ENCODE measurements around the gene RRP36.
"Not testable (repeated sequence)": the region's sequence is repeated elsewhere in the genome, so short reads cannot be mapped to it uniquely, and the experiment has no call there.

RRP36 gene

DNA sequence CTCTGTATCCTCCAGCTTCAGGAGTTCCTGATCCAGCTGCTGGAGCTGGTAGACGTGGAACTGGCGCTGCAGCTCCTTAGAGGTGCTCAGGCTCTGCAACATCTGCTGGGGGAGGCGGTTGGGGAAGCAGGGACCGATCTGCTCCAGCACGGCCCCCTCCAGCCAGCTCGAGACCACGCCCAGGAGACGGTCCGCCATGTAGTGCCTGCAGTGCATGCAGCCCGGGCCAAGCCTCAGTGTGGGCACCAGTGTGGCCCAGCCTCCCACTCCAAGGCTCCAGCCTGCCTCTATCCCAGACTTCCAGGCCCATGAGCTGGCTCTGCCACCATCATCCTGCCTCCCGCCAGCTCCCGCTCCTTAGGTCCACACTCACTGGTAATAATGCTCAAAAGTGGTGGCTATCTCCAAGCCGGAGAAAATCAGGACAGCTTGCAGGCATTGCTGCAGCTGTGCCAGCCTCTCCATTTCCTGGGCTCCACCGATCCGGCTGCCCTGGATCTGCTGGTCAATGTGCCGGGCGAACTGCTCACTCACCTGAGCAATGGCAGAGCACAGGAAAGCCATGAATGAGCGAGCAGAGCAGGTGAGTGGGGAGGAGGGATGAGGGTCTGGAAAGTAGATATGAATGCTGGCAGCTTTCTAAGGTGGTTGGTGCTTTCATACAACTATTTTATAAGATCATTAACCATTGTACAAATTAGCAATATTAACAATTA, 19.3 kb downstream of the RRP36 start:
- DNase-seq: no peak

DNA sequence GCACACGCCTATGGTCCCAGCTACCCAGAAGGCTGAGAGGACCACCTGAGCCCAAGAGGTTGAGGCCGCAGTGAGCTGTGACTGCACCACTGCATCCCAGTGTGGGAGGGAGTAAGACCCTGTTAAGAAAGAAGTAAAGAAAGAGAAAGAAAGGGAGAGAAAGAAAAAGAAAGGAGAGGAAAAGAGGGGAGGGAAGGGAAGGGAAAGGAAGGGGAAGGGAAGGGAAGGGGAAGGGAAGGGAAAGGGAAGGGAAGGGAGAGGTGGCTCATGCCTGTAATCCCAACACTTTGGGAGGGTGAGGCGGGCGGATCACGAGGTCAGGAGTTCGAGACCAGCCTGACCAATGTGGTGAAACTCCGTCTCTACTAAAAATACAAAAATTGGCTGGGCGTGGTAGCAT, 20.1 kb downstream of the RRP36 start:
- not testable (repeated sequence) for DNase-seq

DNA sequence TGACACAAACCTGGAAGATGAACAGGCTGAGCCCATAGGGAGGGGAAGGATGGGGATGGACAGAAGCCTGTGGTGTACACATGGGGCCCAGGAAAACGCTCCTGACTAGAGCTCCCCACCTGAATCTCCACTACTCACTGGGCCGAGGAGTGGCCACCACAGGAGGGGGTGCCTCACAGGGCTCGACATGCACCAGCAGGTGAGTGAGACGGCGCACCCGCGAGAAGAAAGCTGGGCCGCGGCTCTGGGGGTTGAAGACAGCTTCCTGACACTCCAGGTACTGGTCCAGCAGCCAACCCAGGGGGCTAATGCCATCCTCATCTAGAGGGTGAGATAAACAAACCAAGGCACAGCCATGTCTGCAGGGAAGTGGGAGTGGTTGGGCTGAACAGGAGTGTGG, 21.9 kb downstream of the RRP36 start:
- DNase-seq: no peak

DNA sequence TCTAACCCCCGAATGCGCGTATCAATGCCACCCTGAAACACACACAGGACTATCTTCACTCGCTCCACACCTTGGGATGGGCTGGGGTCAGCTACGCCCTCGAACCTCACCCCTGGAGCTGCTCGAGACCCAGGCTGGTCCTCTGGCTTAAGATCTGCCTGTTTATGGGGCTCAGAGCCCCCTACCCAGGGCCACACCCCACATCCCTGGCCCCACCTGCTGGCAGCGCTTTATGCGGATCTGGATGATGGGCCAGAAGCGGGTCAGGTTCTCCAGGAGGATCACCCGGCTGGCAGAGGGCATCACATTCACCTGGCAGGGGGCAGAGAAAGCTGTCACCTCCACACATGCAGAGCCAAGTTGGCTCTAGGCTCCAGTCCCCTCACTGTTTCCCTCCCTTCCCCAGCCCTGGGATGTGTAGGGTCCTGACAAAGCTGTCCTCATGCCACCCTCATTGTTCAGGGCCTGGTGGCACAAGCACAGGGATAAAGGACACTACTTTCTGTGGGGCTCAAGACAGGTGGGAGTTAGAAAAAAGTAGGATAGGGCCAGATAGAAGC, 24.0 kb downstream of the RRP36 start:
- no peak for DNase-seq

DNA sequence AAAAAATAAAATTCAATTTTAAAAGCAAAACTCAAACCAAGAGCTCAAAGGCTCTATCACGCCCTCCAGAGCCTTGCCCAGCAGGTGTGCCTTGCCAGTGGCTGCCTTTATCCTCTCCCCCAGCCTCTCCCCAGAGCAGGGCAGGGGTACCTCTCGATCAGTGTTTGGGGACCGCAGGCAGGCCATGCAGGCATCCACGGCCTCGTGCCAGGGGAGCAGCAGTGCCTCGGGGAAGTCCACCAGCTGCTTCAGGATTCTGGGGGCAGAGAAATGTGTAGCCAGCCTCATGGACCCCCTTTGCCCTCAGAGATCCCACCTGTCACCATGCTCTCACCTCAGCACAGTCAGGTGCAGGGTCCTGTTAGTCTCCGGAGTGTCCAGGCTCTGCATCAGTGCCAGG, 26.6 kb downstream of the RRP36 start:
- no peak for DNase-seq

DNA sequence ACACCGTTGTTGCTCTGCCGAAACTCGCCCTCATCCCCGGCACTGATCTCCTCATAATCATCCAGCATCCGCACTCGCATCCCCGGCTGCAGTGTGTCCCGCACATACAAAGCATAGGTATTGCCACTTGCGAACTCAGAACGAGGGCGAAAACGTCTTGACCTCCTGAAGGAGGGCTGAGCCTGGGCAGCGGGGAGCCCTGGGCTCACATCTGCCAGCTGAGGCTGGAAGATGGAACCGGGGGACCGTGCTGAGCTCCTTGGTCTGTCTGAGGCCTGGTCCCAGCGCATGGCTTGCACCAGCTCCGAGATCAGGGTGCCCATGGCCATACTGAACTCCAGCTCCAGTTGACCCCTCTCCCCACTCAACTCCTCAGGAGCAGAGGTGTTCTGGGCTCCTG, 29.6 kb downstream of the RRP36 start:
- no peak for DNase-seq

DNA sequence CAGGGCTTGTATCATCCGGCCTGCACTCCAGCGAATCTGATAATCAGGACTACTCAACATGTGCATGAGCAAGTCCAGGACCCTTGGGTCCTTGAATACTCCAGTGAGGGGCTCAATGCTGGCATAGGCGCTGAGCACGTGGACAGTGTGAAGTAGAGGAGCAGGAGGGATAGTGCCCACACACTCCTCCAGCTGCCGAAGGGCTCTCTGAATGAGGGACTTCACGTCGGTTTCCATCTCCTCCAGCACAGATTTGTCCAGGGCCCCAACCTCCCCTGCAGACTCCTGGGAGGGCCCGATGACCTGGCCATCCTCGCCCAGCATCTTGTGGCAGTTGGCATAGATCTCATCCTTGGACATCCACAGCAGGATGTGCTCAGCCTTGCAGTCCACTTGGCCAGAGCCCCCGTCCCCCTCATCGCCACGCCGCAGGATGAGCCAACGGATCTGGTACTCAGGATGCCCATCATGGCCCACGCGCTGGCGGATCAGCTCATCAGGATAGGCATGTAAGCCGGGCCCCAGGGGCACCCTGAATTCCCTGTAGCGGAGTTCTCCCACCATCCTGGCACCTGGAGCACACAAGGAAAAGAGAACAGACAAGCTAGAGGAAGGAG, 30.9 kb downstream of the RRP36 start:
- no peak for DNase-seq

DNA sequence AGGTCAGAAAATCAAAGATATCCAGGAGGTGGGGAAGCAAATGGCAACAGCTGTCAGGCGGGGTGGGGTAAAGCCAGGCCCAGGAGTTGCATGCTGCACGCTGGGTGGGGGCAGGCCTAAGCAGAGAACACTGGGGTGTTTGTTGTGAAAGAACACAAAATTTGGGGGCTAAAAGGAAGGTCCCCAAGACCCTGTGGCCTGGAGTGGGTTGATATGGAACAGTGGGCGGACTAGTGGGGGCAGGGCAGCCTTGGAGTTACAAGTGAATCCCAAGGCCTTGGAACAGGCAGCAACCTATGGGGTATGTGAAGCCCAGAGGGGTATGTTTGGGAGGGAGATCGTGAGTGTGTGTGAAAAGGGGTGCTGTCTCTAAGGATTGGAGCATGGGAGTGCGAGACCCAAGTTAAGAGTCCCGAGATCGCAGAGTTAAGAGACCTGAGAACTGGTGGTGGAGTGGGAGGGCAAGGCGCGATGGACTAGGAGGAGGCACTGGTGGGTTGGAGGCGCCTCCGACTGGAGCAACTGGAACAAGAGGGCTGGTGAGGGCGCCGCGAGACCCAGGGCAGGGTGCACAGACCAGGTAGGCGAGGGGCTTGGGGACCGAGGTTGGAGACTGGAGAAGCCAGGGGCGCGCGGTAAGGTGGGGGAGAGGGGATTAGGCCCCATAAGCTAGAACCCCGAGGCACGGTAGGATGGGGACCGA, 31.6 kb downstream of the RRP36 start:
- DNase-seq: no peak

DNA sequence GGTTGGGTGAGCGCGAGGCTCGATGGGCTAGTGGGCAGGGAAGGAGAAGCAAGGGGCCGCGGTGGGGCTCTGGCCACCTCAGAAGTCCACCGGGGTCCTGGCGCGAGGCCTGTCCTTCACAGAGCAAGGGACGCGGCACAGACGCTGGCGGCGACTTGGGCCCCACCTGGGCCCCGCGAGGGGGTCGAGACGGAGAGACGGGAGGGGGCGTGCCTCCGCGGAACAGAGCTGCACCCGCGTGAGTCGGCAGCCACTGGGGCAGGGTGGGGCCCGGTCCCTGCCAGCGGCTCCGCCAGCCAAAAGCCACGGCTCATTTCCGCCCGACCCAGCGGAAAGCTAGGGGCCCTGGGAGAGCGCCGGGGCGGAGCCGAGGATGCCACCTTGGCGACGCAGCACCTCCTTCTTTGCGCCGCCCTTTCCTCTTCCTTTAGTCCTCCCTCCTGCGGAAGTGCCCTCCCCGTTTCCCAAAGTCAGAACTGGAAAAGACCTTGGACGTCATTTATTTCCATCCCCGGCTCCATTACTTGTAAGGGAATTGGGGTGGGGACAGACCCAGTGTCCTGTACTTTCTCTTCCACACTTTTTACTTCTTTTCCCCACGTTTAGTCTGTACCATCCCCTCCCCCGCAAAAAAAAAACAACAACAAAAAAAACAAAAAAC, 32.3 kb downstream of the RRP36 start, which contains the start of gene CUL7:
CUL7 (minus strand) TSS at position 307 of the 661 bp plus-strand sequence. CDS start 1,063 bp downstream, outside the sequence.
- DNase-seq: peak; percentile 97

DNA sequence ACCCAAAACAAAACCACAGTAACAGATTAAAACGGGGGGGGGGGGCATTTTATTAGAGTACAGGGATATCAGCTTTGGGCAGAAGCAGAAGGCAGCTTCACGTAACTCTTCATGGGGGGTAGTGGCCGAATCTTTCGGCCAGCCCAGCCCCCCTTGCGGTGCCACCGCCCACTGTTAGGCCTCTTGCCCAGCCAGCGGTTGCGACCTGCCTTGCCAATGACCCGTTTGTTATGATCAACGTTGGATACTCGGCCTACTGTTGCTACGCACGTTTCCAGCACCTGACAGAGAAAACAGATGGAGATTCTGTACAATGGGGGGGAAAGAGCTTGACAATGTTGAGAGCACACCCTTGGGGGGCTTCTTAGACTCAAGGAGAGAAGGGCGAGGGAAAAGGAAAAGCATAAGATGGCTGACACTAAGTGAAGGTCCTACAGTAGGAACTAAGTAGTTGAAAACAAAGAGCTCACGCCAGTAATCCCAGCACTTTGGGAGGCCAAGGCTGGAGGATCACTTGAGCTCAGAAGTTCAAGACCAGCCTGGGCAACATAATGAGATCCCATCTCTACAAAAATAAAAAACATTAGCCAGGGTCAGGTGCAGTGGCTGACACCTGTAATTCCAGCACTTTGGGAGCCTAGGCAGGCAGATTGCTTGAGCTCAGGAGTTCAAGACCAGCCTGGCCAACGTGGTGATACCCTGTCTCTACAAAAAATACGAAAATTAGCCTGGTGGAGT, 33.0 kb downstream of the RRP36 start:
- no peak for DNase-seq

DNA sequence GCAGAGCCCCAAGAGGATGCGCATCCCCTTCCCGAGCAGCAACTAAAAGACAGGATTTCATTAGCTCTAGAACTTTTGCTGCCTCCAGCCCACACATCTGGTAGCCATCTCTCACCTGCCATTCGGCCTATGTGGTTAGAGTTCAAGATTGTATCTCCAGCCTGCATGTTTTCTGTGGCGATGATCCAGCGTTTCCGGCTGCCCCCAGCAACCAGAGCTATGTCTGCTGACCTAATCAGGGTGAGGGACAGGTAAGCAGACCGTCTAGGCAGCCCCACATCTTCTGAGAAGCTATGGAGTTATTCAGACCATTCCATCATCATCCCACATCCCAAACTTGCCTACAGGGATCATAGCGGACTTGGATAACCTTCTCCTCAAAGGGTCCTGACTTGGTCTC, 34.5 kb downstream of the RRP36 start:
- DNase-seq: no peak

DNA sequence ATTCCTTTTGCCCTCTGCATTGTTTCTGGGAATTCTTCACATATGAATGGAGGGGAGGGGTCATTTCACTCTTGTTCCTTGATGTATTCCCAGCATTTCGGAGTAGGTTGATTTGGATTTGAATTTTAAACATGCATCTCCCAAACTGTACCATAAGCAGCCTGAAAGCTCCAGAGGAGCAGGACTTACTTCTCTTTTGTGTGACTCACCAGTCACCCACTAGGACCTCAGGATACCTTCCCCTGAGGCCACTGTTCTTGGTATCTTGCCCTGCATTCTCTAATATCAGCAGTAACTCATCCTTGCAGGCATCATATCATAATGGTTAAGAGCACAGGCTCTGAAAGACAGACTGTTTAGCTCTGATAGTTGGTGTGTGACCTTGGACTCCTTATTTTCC, 37.1 kb downstream of the RRP36 start:
- no peak for DNase-seq

DNA sequence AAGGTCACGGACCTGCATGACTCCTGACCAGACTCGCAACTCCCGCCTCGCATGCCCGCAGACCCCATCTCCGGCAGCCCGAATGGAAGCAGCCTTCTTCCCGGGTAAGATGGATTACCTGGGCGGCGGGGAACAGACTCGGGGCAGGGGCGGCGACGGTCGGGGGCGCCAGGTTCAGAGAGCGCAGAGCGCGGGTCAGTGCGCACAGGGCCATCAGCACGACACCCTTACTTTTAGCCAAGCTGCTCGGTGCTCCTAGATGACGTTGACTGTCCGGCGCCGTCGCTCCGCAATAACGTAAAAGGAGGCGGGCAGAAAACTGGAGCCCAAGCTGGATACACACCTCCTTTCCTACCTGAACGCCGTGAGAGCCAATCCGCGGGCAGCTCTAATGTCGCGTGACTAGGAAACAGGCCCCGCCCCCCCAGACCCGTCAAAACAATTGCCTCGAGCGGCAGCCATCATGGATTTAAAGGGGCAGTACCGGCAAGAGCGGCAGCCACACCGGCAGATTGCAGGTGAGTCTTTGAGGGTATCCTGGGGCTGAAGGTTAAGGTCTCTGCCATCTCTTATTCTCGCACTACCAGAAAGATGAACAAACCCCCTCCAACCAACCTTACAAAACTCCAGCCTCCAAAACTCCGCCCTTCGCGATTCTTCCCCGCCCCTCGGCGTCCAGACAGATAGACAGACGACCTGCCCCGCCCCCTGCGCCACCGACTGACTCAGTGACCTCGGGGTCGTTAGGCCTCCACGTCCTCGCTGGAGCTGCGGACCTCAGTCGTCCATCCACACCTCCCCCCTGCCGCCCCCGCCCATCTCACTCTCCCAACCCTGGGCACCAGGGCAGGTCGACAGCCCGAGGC, 38.0 kb downstream of the RRP36 start, which contains the start of the genes KLC4 and MRPL2:
KLC4 (plus strand) TSS at position 464 of the 866 bp plus-strand sequence. CDS start 1,705 bp downstream, outside the sequence.
MRPL2 (minus strand) TSS at position 267 of the 866 bp plus-strand sequence; CDS start at position 214, 53 bp downstream.
- peak; percentile 99 for DNase-seq

DNA sequence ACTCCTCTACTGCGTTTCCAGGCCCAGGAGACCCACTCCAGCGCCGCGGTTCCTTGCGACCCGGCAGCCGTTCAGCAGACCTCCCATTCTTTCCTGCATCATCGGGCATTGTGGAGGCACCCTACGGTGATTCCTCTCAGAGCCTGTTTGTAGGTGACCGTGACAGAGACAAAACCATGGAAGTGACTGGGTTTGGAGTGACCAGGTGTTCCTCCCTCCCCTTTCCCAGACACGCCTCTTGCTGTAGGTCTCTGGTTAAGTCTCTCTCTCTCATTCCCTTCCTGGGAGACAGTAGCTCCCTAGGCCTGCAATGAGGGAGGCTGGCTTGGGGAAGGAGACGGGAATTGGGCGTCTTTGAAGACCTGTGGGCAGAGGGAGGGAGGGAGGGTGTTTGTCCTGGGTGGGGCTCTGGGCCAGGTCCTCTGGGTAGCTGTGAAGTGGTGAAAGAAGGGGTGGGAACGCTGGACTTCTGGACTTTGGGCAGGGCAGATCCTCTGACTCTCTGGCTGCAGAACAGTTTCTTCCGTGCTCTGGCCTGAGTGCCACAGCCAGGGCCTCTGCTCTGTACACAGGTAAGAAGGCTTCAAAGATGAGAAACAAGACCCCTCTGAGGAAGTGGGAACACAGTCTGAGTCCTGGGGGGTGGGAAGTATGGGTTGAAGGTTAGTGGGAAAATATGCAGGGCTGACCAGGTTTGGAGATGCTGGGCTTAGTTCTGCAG, 38.8 kb downstream of the RRP36 start:
- DNase-seq: no peak

DNA sequence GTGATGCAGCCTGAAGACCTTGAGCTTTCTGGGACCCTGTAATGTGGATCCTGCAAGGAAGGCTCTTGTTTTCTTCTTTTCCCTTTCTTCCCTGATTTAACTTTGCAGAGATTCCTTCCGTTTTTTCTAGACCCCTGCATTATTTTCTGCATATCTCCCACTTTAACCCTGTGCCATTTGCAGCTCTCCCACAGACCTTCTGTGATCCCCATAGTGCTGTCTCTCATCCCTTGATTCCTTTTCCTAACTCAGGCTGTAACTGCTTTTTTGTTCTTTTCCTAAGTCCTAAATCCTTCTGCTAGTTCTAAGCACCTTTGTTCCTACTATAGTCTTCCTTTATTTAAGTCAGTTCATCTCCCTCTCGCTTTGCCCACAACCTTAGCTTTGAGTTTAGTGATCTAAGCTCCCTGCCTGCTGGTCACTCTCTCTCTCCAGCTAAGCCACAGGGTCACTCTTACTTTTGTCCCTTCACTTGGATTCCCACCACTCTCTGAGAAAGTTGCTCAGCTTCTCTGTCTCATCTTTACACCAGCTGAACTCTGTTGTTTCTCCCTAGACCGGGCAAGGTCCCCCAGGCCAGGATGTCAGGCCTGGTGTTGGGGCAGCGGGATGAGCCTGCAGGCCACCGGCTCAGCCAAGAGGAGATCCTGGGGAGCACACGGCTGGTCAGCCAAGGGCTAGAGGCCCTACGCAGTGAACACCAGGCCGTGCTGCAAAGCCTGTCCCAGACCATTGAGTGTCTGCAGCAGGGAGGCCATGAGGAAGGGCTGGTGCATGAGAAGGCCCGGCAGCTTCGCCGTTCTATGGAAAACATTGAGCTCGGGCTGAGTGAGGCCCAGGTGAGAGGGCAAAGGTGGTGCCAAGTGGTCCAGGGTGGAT, 39.6 kb downstream of the RRP36 start:
- no peak for DNase-seq

DNA sequence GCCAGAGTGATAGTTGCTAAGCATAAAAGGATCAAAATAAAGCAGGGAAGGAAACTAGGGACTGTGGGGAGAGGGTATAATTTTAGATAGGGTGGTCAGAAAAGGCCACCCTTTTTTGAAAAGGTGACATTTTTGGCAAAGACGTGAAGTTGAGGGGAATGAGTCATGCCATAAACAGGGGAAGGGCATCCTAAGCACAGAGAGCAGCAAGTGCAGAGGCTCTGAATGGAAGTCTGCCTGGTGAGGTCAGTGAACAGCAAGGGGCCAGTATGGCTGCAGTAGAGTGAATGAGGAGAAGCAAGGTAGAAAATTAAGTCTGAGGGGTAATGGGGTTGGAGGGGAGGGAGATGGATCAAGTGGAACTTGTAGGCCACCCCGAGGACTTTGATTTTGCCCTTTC, 40.4 kb downstream of the RRP36 start:
- DNase-seq: no peak

DNA sequence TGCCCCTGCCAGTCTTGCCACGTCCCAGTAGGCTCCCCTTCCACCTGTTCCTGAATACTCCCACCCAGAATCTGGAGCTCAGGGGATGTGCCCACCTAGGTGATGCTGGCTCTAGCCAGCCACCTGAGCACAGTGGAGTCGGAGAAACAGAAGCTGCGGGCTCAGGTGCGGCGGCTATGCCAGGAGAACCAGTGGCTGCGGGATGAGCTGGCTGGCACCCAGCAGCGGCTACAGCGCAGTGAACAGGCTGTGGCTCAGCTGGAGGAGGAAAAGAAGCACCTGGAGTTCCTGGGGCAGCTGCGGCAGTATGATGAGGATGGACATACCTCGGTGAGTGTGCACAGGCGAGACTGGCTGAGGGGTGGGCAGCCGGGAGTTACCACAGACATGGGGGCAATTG, 41.4 kb downstream of the RRP36 start:
- no peak for DNase-seq

DNA sequence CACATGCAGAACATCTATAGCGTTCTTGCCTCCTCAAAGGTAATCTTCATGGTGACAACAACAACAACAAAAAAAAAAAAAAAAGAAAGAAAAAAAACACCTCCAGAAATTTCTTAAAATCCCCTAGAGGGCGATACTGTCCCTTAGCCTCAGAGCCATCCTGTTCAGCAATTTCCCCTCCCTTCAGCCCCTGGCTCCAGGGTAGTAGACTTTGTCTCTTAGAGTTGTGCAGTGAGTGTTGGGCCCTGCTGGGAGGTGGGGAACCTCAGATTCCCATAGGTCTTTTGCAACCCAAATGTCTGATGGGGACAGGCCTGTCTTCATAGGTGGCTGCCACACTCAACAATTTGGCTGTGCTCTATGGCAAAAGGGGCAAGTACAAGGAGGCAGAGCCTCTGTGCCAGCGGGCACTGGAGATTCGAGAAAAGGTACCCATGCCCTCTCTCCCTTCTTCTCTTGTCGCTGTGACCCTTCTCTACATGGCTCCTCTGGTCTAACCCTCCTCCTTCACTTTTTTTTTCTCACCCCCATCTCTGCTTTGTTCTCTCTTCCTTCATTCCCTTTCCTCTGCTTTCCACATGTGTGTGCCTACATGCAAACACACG, 48.7 kb downstream of the RRP36 start:
- DNase-seq: no peak
